ENCODE measurements around the gene LPO. TPM values are rescaled to one million over a fixed set of nuclear protein-coding genes. Genes with fewer than 3 reads are reported as not detected.

Gene LPO
- total RNA-seq, 2 donors from 2014 or later: not detected

GRCh38 chr17:58227733-58228132, 10.7 kb upstream of the LPO start:
- intact Hi-C loops (cut with DNase I): no loop called here
- DNase-seq (ENCODE audit: low spot score): no peak

GRCh38 chr17:58228679-58229078, 9.7 kb upstream of the LPO start:
- DNase-seq (ENCODE audit: low spot score): no peak
- intact Hi-C loops (cut with DNase I): no loop called here

- intact Hi-C loops (cut with DNase I): no loop called here
- no peak for DNase-seq (ENCODE audit: low spot score)
Measured at GRCh38 chr17:58229384-58229783, 9.0 kb upstream of the LPO start.

- intact Hi-C loops (cut with DNase I): no loop called here
- DNase-seq (ENCODE audit: low spot score): no peak
Measured at GRCh38 chr17:58229881-58230280, 8.5 kb upstream of the LPO start.

GRCh38 chr17:58231641-58232040, 6.7 kb upstream of the LPO start:
- intact Hi-C loops (cut with DNase I): no loop called here
- no peak for DNase-seq (ENCODE audit: low spot score)

GRCh38 chr17:58232707-58233156, 5.7 kb upstream of the LPO start:
- intact Hi-C loops (cut with DNase I): no loop called here
- no peak for DNase-seq (ENCODE audit: low spot score)

GRCh38 chr17:58233543-58233942, 4.8 kb upstream of the LPO start:
- no peak for DNase-seq (ENCODE audit: low spot score)
- intact Hi-C loops (cut with DNase I): no loop called here

GRCh38 chr17:58234512-58234911, 3.9 kb upstream of the LPO start:
- no peak for DNase-seq (ENCODE audit: low spot score)
- intact Hi-C loops (cut with DNase I): no loop called here

- intact Hi-C loops (cut with DNase I): no loop called here
- DNase-seq (ENCODE audit: low spot score): no peak
Measured at GRCh38 chr17:58235821-58236220, 2.6 kb upstream of the LPO start.

GRCh38 chr17:58236394-58236793, 2.0 kb upstream of the LPO start:
- intact Hi-C loops (cut with DNase I): no loop called here
- DNase-seq (ENCODE audit: low spot score): no peak

GRCh38 chr17:58239987-58240386, 1.6 kb downstream of the LPO start:
- no peak for DNase-seq (ENCODE audit: low spot score)
- intact Hi-C loops (cut with DNase I): no loop called here

- intact Hi-C loops (cut with DNase I): no loop called here
- no peak for DNase-seq (ENCODE audit: low spot score)
Measured at GRCh38 chr17:58242171-58242784, 3.9 kb downstream of the LPO start.

GRCh38 chr17:58244963-58245362, 6.6 kb downstream of the LPO start:
- intact Hi-C loops (cut with DNase I): no loop called here
- DNase-seq (ENCODE audit: low spot score): no peak

- intact Hi-C loops (cut with DNase I): no loop called here
- DNase-seq (ENCODE audit: low spot score): no peak
Measured at GRCh38 chr17:58245428-58246103, 7.2 kb downstream of the LPO start.

- intact Hi-C loops (cut with DNase I): no loop called here
- peak; percentile 69 for DNase-seq (ENCODE audit: low spot score)
Measured at GRCh38 chr17:58246104-58246740, 7.8 kb downstream of the LPO start.

GRCh38 chr17:58246781-58247180, 8.4 kb downstream of the LPO start:
- no peak for DNase-seq (ENCODE audit: low spot score)
- intact Hi-C loops (cut with DNase I): no loop called here

GRCh38 chr17:58247511-58248363, 9.4 kb downstream of the LPO start:
- intact Hi-C loops (cut with DNase I): no loop called here
- no peak for DNase-seq (ENCODE audit: low spot score)

- intact Hi-C loops (cut with DNase I): no loop called here
- no peak for DNase-seq (ENCODE audit: low spot score)
Measured at GRCh38 chr17:58248955-58249269, 10.5 kb downstream of the LPO start.

GRCh38 chr17:58249270-58250133, 11.1 kb downstream of the LPO start:
- intact Hi-C loops (cut with DNase I): loop anchor here in 1 of 2 donors (10.0 kb wide), 1 partner anchor 165 kb away; the partner anchor contains the start of gene RNF43

More at GRCh38 chr17:58249270-58250133, 11.1 kb downstream of the LPO start:
- DNase-seq (ENCODE audit: low spot score): peak; percentile 92

All from posterior vena cava (tissue), 2 donors.